ENCODE measurements around the gene ZWILCH. TPM values are rescaled to one million over a fixed set of nuclear protein-coding genes. Genes with fewer than 3 reads are reported as not detected.

Gene ZWILCH
- total RNA-seq, 1 donor from 2014 or later = 30.9 TPM

DNA sequence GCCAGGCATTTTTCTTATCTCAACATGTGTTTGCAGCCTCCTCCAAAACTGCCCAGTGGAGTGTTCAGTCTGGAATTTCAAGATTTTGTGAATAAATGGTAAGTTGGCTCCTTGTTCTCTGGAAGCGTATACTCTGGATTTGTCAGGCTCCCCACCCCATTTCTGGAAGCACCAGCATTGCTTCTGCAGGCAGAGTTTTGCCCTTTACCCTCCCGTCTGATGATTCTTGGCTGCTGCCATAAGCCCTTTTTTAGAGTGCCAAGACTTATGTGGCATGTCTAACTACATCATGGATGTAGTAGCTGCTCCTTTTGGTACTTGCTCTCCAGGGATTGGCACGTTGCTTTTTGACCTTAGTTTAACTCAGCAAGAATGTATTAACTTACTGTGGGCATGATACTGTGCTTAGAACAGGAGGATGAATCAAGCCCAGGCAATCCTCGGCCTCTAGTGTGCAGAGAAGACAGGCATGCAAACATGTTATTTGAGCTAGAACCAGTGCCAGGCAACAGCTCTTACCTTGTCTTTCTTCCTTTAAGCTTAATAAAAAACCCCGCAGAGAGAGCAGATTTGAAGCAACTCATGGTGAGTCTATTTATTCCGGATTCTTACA lies 15.8 kb upstream of the ZWILCH start:
- H3K9me3 Mint-ChIP-seq = no peaks in the 10 kb centered on the region
- H3K36me3 Mint-ChIP-seq (ENCODE audit: low read depth) = peaks cover 2% of the 10 kb centered on the region
- DNase-seq (ENCODE audit: low read depth, low spot score) = no peak
- no peak overlapping the region for H3K4me3 Mint-ChIP-seq
- no peak overlapping the region for H3K27ac Mint-ChIP-seq (ENCODE audit: unreplicated experiment)
- H3K4me1 Mint-ChIP-seq = no peaks in the 10 kb centered on the region
- TF ChIP-seq CTCF (conservative IDR thresholded peaks at IDR 0.05) = no peak
- H3K27me3 Mint-ChIP-seq (ENCODE audit: low read depth) = no peaks in the 10 kb centered on the region

DNA sequence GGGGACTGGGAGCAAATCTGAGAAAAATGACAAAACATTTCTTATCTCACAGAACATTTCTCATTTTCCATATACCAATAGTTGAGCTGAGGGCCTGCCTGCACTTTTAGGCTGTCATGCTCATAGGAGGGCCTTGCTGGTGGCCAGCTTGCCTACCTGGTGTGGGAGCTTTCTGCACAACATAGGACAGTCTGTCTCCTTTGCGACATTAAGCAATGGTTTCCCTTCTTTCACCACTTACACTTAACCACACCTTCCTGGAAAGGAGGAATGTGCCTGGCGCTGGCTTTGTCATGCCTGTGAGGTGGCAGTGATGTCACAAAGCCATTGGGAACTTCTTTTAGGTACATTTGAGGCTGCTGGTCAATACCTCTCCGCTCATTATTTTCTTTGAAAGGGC lies 13.3 kb upstream of the ZWILCH start:
- no peak for DNase-seq (ENCODE audit: low read depth, low spot score)
- H3K9me3 Mint-ChIP-seq = no peaks in the 10 kb centered on the region
- H3K36me3 Mint-ChIP-seq (ENCODE audit: low read depth) = peaks cover 4% of the 10 kb centered on the region
- H3K4me1 Mint-ChIP-seq = peaks cover 6% of the 10 kb centered on the region
- no peak for TF ChIP-seq CTCF (conservative IDR thresholded peaks at IDR 0.05)
- no peak overlapping the region for H3K4me3 Mint-ChIP-seq
- H3K27me3 Mint-ChIP-seq (ENCODE audit: low read depth) = peaks cover 3% of the 10 kb centered on the region
- no peak overlapping the region for H3K27ac Mint-ChIP-seq (ENCODE audit: unreplicated experiment)

DNA sequence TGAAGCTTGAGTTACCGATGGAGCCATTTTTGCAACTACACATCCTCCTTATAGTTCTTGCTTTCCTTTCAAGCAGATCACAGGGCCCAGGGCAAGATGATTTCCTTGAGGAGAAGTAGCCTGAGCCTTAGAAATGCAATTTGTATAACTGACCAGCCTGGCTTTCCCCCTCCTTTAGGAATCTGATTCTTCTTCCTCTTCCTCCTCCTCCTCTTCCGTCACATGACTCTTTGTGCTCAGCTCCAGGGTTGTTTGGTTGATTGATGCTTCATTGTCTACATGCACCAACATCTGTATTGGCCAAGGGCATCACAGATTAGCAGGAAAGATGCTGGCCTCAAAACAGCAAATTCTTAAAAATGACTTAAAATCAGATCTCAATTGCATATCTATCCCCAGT lies 10.9 kb upstream of the ZWILCH start:
- peaks cover 20% of the 10 kb centered on the region for H3K4me1 Mint-ChIP-seq
- H3K9me3 Mint-ChIP-seq = no peaks in the 10 kb centered on the region
- H3K36me3 Mint-ChIP-seq (ENCODE audit: low read depth) = peaks cover 10% of the 10 kb centered on the region
- DNase-seq (ENCODE audit: low read depth, low spot score) = no peak
- H3K4me3 Mint-ChIP-seq = peak overlapping the region; percentile 12
- H3K27ac Mint-ChIP-seq (ENCODE audit: unreplicated experiment) = no peak overlapping the region
- no peak for TF ChIP-seq CTCF (conservative IDR thresholded peaks at IDR 0.05)
- peaks cover 3% of the 10 kb centered on the region for H3K27me3 Mint-ChIP-seq (ENCODE audit: low read depth)

GRCh38 chr15:66496951-66497501 lies 8.1 kb upstream of the ZWILCH start:
- no peak for TF ChIP-seq CTCF (conservative IDR thresholded peaks at IDR 0.05)

DNA sequence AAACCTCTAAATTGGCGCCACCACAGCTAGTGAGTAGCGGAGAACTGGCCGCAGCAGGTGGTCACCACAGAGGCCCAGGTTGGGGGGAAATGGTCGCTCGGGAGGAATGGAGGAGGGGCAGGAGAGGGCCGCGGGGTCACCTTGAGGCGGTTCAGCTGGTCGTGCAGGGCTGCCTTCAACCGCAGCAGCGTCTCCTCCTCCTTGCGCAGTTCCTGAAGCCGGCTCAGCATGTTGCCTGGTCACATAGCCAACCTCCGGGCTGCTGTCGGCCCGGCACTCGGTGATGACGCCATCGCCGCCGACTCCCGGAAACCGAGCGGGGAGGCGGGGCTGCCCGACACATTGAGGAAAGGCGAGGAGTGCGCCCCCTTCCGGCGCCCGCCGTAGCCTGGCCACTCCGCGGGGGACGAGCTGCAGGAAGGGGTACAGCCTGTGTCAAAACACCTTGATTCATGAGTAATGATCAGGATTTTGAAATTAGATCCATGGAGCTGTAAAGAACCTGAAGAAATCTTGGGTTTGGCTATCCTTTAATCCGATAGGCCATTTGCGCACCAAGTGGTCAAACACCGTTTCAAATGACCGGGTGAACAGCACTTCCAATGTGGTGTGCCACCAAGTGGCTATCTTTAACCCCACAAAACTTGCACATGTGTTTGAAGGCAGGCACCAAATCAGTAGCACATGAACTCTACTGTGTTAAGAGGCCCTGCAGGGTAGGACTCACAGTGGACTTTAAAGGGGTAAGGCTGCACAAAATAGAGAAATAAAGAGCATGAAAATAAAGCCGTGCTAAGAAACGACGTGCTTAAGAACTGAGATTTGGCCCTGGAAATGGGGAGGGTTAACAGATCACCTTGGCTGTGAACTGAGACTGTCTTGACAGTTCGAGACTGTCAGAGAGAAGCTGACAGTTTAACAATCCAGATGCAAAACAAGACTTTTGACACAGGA lies 7.3 kb upstream of the ZWILCH start, which contains the start of gene SNAPC5:
Gene SNAPC5 (minus strand): TSS at position 261 of the 954 bp plus-strand sequence. CDS start 31 bp downstream, at position 230.
- peak; percentile 97 for DNase-seq (ENCODE audit: low read depth, low spot score)
- TF ChIP-seq CTCF (conservative IDR thresholded peaks at IDR 0.05) = peak; percentile 100
- Mint-ChIP-seq H3K4me1 (peaks cover 34% of the 10 kb centered on the region), H3K9me3 (no peaks in the 10 kb centered on the region), H3K27me3 (ENCODE audit: low read depth) (peaks cover 3% of the 10 kb centered on the region), H3K36me3 (ENCODE audit: low read depth) (peaks cover 29% of the 10 kb centered on the region), H3K27ac (ENCODE audit: unreplicated experiment) (peak within 1 kb of the TSS; percentile 97), H3K4me3 (peak within 1 kb of the TSS; percentile 94)

More at GRCh38 chr15:66496951-66497501, 8.1 kb upstream of the ZWILCH start:
- no peak for DNase-seq (ENCODE audit: low read depth, low spot score)
- peak overlapping the region; percentile 94 for H3K4me3 Mint-ChIP-seq
- peaks cover 24% of the 10 kb centered on the region for H3K36me3 Mint-ChIP-seq (ENCODE audit: low read depth)
- peak overlapping the region; percentile 97 for H3K27ac Mint-ChIP-seq (ENCODE audit: unreplicated experiment)
- H3K4me1 Mint-ChIP-seq = peaks cover 29% of the 10 kb centered on the region
- no peaks in the 10 kb centered on the region for H3K9me3 Mint-ChIP-seq
- H3K27me3 Mint-ChIP-seq (ENCODE audit: low read depth) = peaks cover 3% of the 10 kb centered on the region

All from neural crest cell (in vitro differentiated cells).